ENCODE results near the gene UNC13B. TPM values are rescaled to one million over a fixed set of nuclear protein-coding genes. Genes with fewer than 3 reads are reported as not detected.

Gene UNC13B
- total and polyA plus RNA-seq, 9 of the 15 experiments (the other 6 are each of a cell fraction or from before 2014, with no cell fraction given) = 2.4 to 11.5 (median 8.6) TPM

- TF ChIP-seq ZNF766 (CRISPR knock-in tag; conservative IDR thresholded peaks at IDR 0.05) (no peak), SOX6 (IDR thresholded peaks at IDR 0.05) (no peak), BRCA1 (IDR thresholded peaks at IDR 0.05) (no peak), BRCA1 (CRISPR knock-in tag; IDR thresholded peaks at IDR 0.05) (no peak), MGA (IDR thresholded peaks at IDR 0.05) (peak; percentile 73), ZNF655 (CRISPR knock-in tag; IDR thresholded peaks at IDR 0.05) (no peak), ZNF778 (CRISPR knock-in tag; IDR thresholded peaks at IDR 0.05) (no peak), GABPB1 (CRISPR knock-in tag; IDR thresholded peaks at IDR 0.05) (no peak), TCF7 (IDR thresholded peaks at IDR 0.05; ENCODE audit: borderline replicate concordance) (no peak), ZBTB5 (IDR thresholded peaks at IDR 0.05) (no peak), STAG1 (CRISPR knock-in tag; IDR thresholded peaks at IDR 0.05; ENCODE audit: borderline replicate concordance) (no peak), MTA2 (IDR thresholded peaks at IDR 0.05; ENCODE audit: low read depth) (no peak), SRSF7 (optimal IDR thresholded peaks at IDR 0.05; ENCODE audit: low read depth, low read length) (no peak)
- TF ChIP-seq, protein P1, sequence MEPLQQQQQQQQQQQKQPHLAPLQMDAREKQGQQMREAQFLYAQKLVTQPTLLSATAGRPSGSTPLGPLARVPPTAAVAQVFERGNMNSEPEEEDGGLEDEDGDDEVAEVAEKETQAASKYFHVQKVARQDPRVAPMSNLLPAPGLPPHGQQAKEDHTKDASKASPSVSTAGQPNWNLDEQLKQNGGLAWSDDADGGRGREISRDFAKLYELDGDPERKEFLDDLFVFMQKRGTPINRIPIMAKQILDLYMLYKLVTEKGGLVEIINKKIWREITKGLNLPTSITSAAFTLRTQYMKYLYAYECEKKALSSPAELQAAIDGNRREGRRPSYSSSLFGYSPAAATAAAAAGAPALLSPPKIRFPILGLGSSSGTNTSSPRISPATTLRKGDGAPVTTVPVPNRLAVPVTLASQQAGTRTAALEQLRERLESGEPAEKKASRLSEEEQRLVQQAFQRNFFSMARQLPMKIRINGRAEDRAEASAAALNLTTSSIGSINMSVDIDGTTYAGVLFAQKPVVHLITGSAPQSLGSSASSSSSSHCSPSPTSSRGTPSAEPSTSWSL (CRISPR knock-in tag; IDR thresholded peaks at IDR 0.05; ENCODE audit: borderline replicate concordance) = no peak
Observed at GRCh38 chr9:35237311-35237710, 75.5 kb downstream of the UNC13B start (continued).
